Stimulated activated effector memory CD8-positive, alpha-beta T cell treated with anti-CD3 and anti-CD28 coated beads, Interleukin-12 subunit alpha, Interleukin-12 subunit beta, amount 100 ng/mL, for 72 hours (primary cell): ENCODE data around the gene HOXD9.

ENCODE experiments used
- ATAC-seq: fragments of 150-1000 bp; cut with Tn5 transposase; 2 replicates; pipeline ENCODE4 v1.10.0; 2021
- DNase-seq, 2 donors: peaks; one replicate each; pipeline ENCODE4 v3.0.0; 2021 to 2022; ENCODE audit warnings: low spot score in 2 of 2
- H3K27ac Mint-ChIP-seq: one replicate; pipeline ENCODE4 v1.8.0; 2022; ENCODE audit warnings: mild to moderate bottlenecking, mixed read lengths
- H3K36me3 Mint-ChIP-seq: one replicate; pipeline ENCODE4 v1.8.0; 2022; ENCODE audit warnings: mild to moderate bottlenecking, mixed read lengths
- H3K4me1 Mint-ChIP-seq: one replicate; pipeline ENCODE4 v1.8.0; 2022; ENCODE audit warnings: mixed read lengths
- H3K4me3 Mint-ChIP-seq: one replicate; pipeline ENCODE4 v1.8.0; 2022; ENCODE audit warnings: mild to moderate bottlenecking, mixed read lengths
- H3K9me3 Mint-ChIP-seq: one replicate; pipeline ENCODE4 v1.8.0; 2022; ENCODE audit warnings: mixed read lengths

The HOXD9 gene

GRCh38 chr2:176154576-176155252, 32.2 kb downstream of the HOXD9 start:
- H3K9me3 Mint-ChIP-seq, result no peaks in the 10 kb centered on the region
- no peak overlapping the region for H3K4me3 Mint-ChIP-seq
- peaks cover 6% of the 10 kb centered on the region for H3K36me3 Mint-ChIP-seq
- ATAC-seq (no peak), DNase-seq (no peak)
- no peak overlapping the region for H3K27ac Mint-ChIP-seq
- peaks cover 20% of the 10 kb centered on the region for H3K4me1 Mint-ChIP-seq

- DNase-seq (no peak), ATAC-seq (no peak)
- H3K9me3 Mint-ChIP-seq, result no peaks in the 10 kb centered on the region
- H3K4me1 Mint-ChIP-seq, result peaks cover 16% of the 10 kb centered on the region
- no peak overlapping the region for H3K27ac Mint-ChIP-seq
- H3K36me3 Mint-ChIP-seq, result peaks cover 6% of the 10 kb centered on the region
- H3K4me3 Mint-ChIP-seq, result no peak overlapping the region
These were observed 33.0 kb downstream of the HOXD9 start for GRCh38 chr2:176155356-176156044.

GRCh38 chr2:176156301-176156806, 33.8 kb downstream of the HOXD9 start:
- H3K36me3 Mint-ChIP-seq, result peaks cover 6% of the 10 kb centered on the region
- no peak overlapping the region for H3K27ac Mint-ChIP-seq

GRCh38 chr2:176156807-176157498, 34.4 kb downstream of the HOXD9 start, which contains the start of gene HOXD3:
Gene HOXD3 (plus strand): TSS chr2:176157307. CDS start chr2:176169115, 11,808 bp downstream.
- H3K27ac Mint-ChIP-seq, result no peak within 1 kb of the TSS

More at GRCh38 chr2:176156301-176156806, 33.8 kb downstream of the HOXD9 start:
- H3K9me3 Mint-ChIP-seq, result no peaks in the 10 kb centered on the region
- ATAC-seq (no peak), DNase-seq (no peak)
- H3K4me1 Mint-ChIP-seq, result peaks cover 20% of the 10 kb centered on the region
- no peak overlapping the region for H3K4me3 Mint-ChIP-seq

GRCh38 chr2:176157499-176158185, 35.1 kb downstream of the HOXD9 start:
- Mint-ChIP-seq H3K27ac (no peak overlapping the region), H3K36me3 (peaks cover 6% of the 10 kb centered on the region), H3K4me3 (peak overlapping the region; percentile 47), H3K9me3 (no peaks in the 10 kb centered on the region), H3K4me1 (peaks cover 21% of the 10 kb centered on the region)
- DNase-seq (no peak), ATAC-seq (no peak)

More at GRCh38 chr2:176156807-176157498, 34.4 kb downstream of the HOXD9 start, which contains the start of gene HOXD3:
- Mint-ChIP-seq H3K9me3 (no peaks in the 10 kb centered on the region), H3K4me1 (peaks cover 21% of the 10 kb centered on the region), H3K4me3 (peak within 1 kb of the TSS; percentile 47), H3K36me3 (peaks cover 6% of the 10 kb centered on the region)
- ATAC-seq (no peak), DNase-seq (no peak)

- DNase-seq, result no peak
- Mint-ChIP-seq H3K36me3 (peaks cover 6% of the 10 kb centered on the region), H3K4me3 (peak overlapping the region; percentile 47), H3K27ac (no peak overlapping the region), H3K9me3 (no peaks in the 10 kb centered on the region), H3K4me1 (peaks cover 21% of the 10 kb centered on the region)
- ATAC-seq, result no peak
These were observed 35.7 kb downstream of the HOXD9 start for GRCh38 chr2:176158186-176158591.

- no peak overlapping the region for H3K4me3 Mint-ChIP-seq
- no peak for ATAC-seq
These were observed 36.5 kb downstream of the HOXD9 start for GRCh38 chr2:176158855-176159662.

GRCh38 chr2:176159663-176160250, 37.2 kb downstream of the HOXD9 start:
- peaks cover 16% of the 10 kb centered on the region for H3K36me3 Mint-ChIP-seq
- peaks cover 31% of the 10 kb centered on the region for H3K4me1 Mint-ChIP-seq
- no peaks in the 10 kb centered on the region for H3K9me3 Mint-ChIP-seq
- H3K4me3 Mint-ChIP-seq, result no peak overlapping the region
- no peak overlapping the region for H3K27ac Mint-ChIP-seq
- DNase-seq (peak in 1 of 2 donors; percentile 47), ATAC-seq (no peak)

More at GRCh38 chr2:176158855-176159662, 36.5 kb downstream of the HOXD9 start:
- Mint-ChIP-seq H3K36me3 (peaks cover 11% of the 10 kb centered on the region), H3K27ac (no peak overlapping the region), H3K4me1 (peaks cover 27% of the 10 kb centered on the region), H3K9me3 (no peaks in the 10 kb centered on the region)
- no peak for DNase-seq

GRCh38 chr2:176160251-176160985, 37.9 kb downstream of the HOXD9 start:
- H3K36me3 Mint-ChIP-seq, result peaks cover 16% of the 10 kb centered on the region
- no peak overlapping the region for H3K27ac Mint-ChIP-seq
- peaks cover 31% of the 10 kb centered on the region for H3K4me1 Mint-ChIP-seq
- DNase-seq (no peak), ATAC-seq (no peak)
- H3K9me3 Mint-ChIP-seq, result no peaks in the 10 kb centered on the region
- H3K4me3 Mint-ChIP-seq, result no peak overlapping the region

- H3K9me3 Mint-ChIP-seq, result no peaks in the 10 kb centered on the region
- H3K4me1 Mint-ChIP-seq, result peaks cover 31% of the 10 kb centered on the region
- H3K36me3 Mint-ChIP-seq, result peaks cover 16% of the 10 kb centered on the region
- H3K4me3 Mint-ChIP-seq, result no peak overlapping the region
- DNase-seq, result peak in 1 of 2 donors; percentile 47
- no peak overlapping the region for H3K27ac Mint-ChIP-seq
- ATAC-seq, result no peak
These were observed 38.7 kb downstream of the HOXD9 start for GRCh38 chr2:176160986-176161824.

- Mint-ChIP-seq H3K36me3 (peaks cover 16% of the 10 kb centered on the region), H3K4me3 (no peak overlapping the region), H3K4me1 (peaks cover 31% of the 10 kb centered on the region), H3K9me3 (no peaks in the 10 kb centered on the region), H3K27ac (no peak overlapping the region)
- DNase-seq, result peak in 1 of 2 donors; percentile 43
- no peak for ATAC-seq
These were observed 39.5 kb downstream of the HOXD9 start for GRCh38 chr2:176161825-176162626.
